Measurements from ENCODE around the gene SMIM22.

GRCh38 chr16:4830408-4830807 lies 35.2 kb downstream of the SMIM22 start:
- TF ChIP-seq, protein P1, sequence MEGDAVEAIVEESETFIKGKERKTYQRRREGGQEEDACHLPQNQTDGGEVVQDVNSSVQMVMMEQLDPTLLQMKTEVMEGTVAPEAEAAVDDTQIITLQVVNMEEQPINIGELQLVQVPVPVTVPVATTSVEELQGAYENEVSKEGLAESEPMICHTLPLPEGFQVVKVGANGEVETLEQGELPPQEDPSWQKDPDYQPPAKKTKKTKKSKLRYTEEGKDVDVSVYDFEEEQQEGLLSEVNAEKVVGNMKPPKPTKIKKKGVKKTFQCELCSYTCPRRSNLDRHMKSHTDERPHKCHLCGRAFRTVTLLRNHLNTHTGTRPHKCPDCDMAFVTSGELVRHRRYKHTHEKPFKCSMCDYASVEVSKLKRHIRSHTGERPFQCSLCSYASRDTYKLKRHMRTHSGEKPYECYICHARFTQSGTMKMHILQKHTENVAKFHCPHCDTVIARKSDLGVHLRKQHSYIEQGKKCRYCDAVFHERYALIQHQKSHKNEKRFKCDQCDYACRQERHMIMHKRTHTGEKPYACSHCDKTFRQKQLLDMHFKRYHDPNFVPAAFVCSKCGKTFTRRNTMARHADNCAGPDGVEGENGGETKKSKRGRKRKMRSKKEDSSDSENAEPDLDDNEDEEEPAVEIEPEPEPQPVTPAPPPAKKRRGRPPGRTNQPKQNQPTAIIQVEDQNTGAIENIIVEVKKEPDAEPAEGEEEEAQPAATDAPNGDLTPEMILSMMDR (IDR thresholded peaks at IDR 0.05), result no peak
- TF ChIP-seq POLR2A (IDR thresholded peaks at IDR 0.05), result no peak
